Putamen (tissue), 1 donor: Measurements from ENCODE around the gene CFAP20DC.

Source experiments
- DNase-seq: peaks from one replicate; pipeline ENCODE4 v3.0.0-alpha.2; 2016; ENCODE audit warnings: low spot score

CFAP20DC gene

GRCh38 chr3:58800032-58800431, 249.8 kb downstream of the CFAP20DC start:
- no peak for DNase-seq

- DNase-seq: no peak
Measured at GRCh38 chr3:58799271-58799670, 250.6 kb downstream of the CFAP20DC start.

GRCh38 chr3:58798312-58798711, 251.5 kb downstream of the CFAP20DC start:
- no peak for DNase-seq

GRCh38 chr3:58794750-58795149, 255.1 kb downstream of the CFAP20DC start:
- no peak for DNase-seq

- no peak for DNase-seq
Measured at GRCh38 chr3:58793938-58794337, 255.9 kb downstream of the CFAP20DC start.

GRCh38 chr3:58792921-58793451, 256.8 kb downstream of the CFAP20DC start:
- peak; percentile 47 for DNase-seq

- no peak for DNase-seq
Measured at GRCh38 chr3:58789385-58789784, 260.4 kb downstream of the CFAP20DC start.

GRCh38 chr3:58784888-58785287, 264.9 kb downstream of the CFAP20DC start:
- DNase-seq: no peak

- DNase-seq: no peak
Measured at GRCh38 chr3:58784425-58784824, 265.4 kb downstream of the CFAP20DC start.

GRCh38 chr3:58783845-58784244, 266.0 kb downstream of the CFAP20DC start:
- no peak for DNase-seq

- DNase-seq: no peak
Measured at GRCh38 chr3:58779934-58780333, 269.9 kb downstream of the CFAP20DC start.

GRCh38 chr3:58776231-58776630, 273.6 kb downstream of the CFAP20DC start:
- no peak for DNase-seq

- DNase-seq: no peak
Measured at GRCh38 chr3:58772462-58772861, 277.4 kb downstream of the CFAP20DC start.

GRCh38 chr3:58769065-58769464, 280.8 kb downstream of the CFAP20DC start:
- no peak for DNase-seq

GRCh38 chr3:58766587-58767282, 283.1 kb downstream of the CFAP20DC start:
- DNase-seq: no peak

- DNase-seq: no peak
Measured at GRCh38 chr3:58755150-58755549, 294.7 kb downstream of the CFAP20DC start.

GRCh38 chr3:58754074-58754473, 295.8 kb downstream of the CFAP20DC start:
- no peak for DNase-seq

GRCh38 chr3:58751882-58752567, 297.8 kb downstream of the CFAP20DC start:
- DNase-seq: no peak

GRCh38 chr3:58751235-58751634, 298.6 kb downstream of the CFAP20DC start:
- DNase-seq: no peak

- DNase-seq: no peak
Measured at GRCh38 chr3:58749948-58750347, 299.9 kb downstream of the CFAP20DC start.

- DNase-seq: no peak
Measured at GRCh38 chr3:58748024-58748423, 301.8 kb downstream of the CFAP20DC start.

GRCh38 chr3:58746758-58747157, 303.1 kb downstream of the CFAP20DC start:
- no peak for DNase-seq

GRCh38 chr3:58743296-58743695, 306.5 kb downstream of the CFAP20DC start:
- no peak for DNase-seq
